Measurements from ENCODE around the gene NMT1.

The NMT1 gene

GRCh38 chr17:45148183-45149036 lies 87.3 kb downstream of the NMT1 start, which contains the start of gene HEXIM1 (continued):
- peak; percentile 54 for TF ChIP-seq ZBTB26 (tag by site-specific recombination; optimal IDR thresholded peaks at IDR 0.05)
- no peak for TF ChIP-seq TCF7L2 (IDR thresholded peaks at IDR 0.05; ENCODE audit: borderline replicate concordance, low read depth, low read length)
- no peak for TF ChIP-seq ZNF521 (tag by site-specific recombination; IDR thresholded peaks at IDR 0.05)
- peak; percentile 40 for TF ChIP-seq ZNF510 (tag by site-specific recombination; IDR thresholded peaks at IDR 0.05; ENCODE audit: insufficient replicate concordance)
- TF ChIP-seq ZNF530 (tag by site-specific recombination; IDR thresholded peaks at IDR 0.05; ENCODE audit: low read depth): no peak
- TF ChIP-seq ZNF239 (tag by site-specific recombination; IDR thresholded peaks at IDR 0.05): peak; percentile 91
- peak; percentile 96 for TF ChIP-seq ZBTB48 (tag by site-specific recombination; IDR thresholded peaks at IDR 0.05)
- TF ChIP-seq ZSCAN30 (tag by site-specific recombination; IDR thresholded peaks at IDR 0.05): peak; percentile 96
- peak; percentile 79 for TF ChIP-seq HIC1 (tag by site-specific recombination; IDR thresholded peaks at IDR 0.05)
- TF ChIP-seq ZNF549 (tag by site-specific recombination; IDR thresholded peaks at IDR 0.05): no peak
- TF ChIP-seq GLI2 (tag by site-specific recombination; IDR thresholded peaks at IDR 0.05; ENCODE audit: borderline replicate concordance, low read depth): no peak
- TF ChIP-seq ZNF791 (tag by site-specific recombination; IDR thresholded peaks at IDR 0.05): peak; percentile 59; the same call in 1 of the 2 replicates
- TF ChIP-seq ZSCAN4 (tag by site-specific recombination; IDR thresholded peaks at IDR 0.05): peak; percentile 74
- TF ChIP-seq ZNF626 (tag by site-specific recombination; IDR thresholded peaks at IDR 0.05): no peak
- peak; percentile 97 for TF ChIP-seq ZXDB (tag by site-specific recombination; IDR thresholded peaks at IDR 0.05)
- peak; percentile 99 for TF ChIP-seq ZNF645 (tag by site-specific recombination; IDR thresholded peaks at IDR 0.05)
- 0 out of 2 replicates have a peak, but pooled peaks have one; percentile 28 for TF ChIP-seq ZNF677 (tag by site-specific recombination; IDR thresholded peaks at IDR 0.05)
- TF ChIP-seq KLF1 (tag by site-specific recombination; IDR thresholded peaks at IDR 0.05): peak; percentile 96
- TF ChIP-seq ZNF221 (tag by site-specific recombination; IDR thresholded peaks at IDR 0.05; ENCODE audit: borderline replicate concordance): no peak
- no peak; the same call in 1 of the 2 replicates for TF ChIP-seq ZNF133 (tag by site-specific recombination; IDR thresholded peaks at IDR 0.05)
- no peak for TF ChIP-seq ZNF175 (tag by site-specific recombination; IDR thresholded peaks at IDR 0.05)
- peak; percentile 42; the same call in 1 of the 2 replicates for TF ChIP-seq ZNF16 (tag by site-specific recombination; IDR thresholded peaks at IDR 0.05; ENCODE audit: low read depth)
- TF ChIP-seq ZFHX2 (tag by site-specific recombination; conservative IDR thresholded peaks at IDR 0.05): peak; percentile 98
- peak; percentile 98; the same call in 1 of the 2 replicates for TF ChIP-seq PRDM2 (tag by site-specific recombination; IDR thresholded peaks at IDR 0.05; ENCODE audit: borderline replicate concordance)
- TF ChIP-seq ZBTB1 (tag by site-specific recombination; IDR thresholded peaks at IDR 0.05): peak; percentile 78; the same call in 1 of the 2 replicates
- no peak for TF ChIP-seq ZNF202 (tag by site-specific recombination; IDR thresholded peaks at IDR 0.05; ENCODE audit: borderline replicate concordance)
- TF ChIP-seq ZNF747 (tag by site-specific recombination; IDR thresholded peaks at IDR 0.05): peak; percentile 99
- peak; percentile 76 for TF ChIP-seq ZBTB8A (tag by site-specific recombination; IDR thresholded peaks at IDR 0.05)

All from HEK293 (cell line).